Stimulated activated CD8-positive, alpha-beta memory T cell treated with anti-CD3 and anti-CD28 coated beads, Interleukin-7, amount 100 ng/mL, for 24 hours (primary cell): ENCODE data around the gene ART3.

Source experiments
- DNase-seq: peaks from one replicate; pipeline ENCODE4 v3.0.0-alpha.2; 2020; ENCODE audit warnings: low read depth

ART3 gene

DNA sequence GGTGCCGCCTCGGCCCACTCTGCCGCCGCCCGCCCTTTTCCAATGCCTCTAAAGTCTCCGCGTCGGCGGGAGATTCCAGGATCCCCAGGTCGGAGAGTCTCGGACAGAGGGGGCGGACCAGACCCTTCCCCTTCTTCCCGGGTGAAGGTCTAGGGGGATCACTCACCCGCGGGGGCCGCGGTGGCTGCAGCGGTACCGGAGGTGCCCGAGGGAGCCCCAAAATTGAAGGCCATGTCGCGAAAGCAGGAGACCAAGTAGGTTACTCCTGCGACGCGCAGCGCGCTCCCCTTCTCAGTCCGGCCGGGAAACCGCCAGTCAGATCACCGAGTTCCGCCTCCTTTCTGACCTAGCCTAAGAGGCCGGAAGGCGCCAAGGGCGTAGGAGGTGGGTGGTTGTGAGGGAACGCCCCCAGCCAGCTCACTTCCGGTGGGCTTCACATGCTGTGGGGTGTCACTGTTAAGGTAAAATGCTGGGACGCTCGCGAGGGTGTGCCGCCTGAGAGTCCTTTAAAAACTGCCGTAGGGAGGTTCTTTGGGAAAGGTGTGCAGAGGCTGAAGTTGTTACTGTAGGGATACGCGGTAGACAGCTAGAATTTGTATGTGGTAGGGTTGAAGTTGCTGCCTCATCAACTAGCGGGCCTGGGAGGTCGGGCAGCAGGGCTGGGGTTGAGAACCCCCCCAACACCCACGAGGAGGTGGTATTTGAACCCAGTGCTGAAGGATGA, 73.8 kb downstream of the ART3 start, which contains the start of gene NUP54:
Gene NUP54, minus strand, starts transcription at position 256 of the 724 bp plus-strand sequence. Its CDS starts 23 bp downstream, at position 233.
- peak; percentile 92 for DNase-seq

DNA sequence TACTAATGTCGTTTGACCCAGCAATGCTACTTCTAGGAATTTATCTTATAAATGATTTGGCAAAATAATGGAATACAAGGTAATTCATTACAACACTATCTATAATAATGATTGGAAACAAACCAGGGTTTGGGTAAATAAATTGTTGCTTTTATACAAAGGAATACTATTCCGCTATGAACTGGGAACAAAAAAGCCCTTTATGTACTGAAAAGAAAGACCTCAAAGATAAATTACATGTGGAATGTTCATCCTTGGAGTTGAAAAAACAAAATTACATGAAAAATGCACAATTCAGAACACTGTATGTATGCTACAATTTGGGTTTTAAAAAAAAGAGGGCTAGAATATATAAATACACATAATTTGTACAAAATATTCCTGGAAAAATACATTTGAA, 78.8 kb downstream of the ART3 start:
- no peak for DNase-seq

DNA sequence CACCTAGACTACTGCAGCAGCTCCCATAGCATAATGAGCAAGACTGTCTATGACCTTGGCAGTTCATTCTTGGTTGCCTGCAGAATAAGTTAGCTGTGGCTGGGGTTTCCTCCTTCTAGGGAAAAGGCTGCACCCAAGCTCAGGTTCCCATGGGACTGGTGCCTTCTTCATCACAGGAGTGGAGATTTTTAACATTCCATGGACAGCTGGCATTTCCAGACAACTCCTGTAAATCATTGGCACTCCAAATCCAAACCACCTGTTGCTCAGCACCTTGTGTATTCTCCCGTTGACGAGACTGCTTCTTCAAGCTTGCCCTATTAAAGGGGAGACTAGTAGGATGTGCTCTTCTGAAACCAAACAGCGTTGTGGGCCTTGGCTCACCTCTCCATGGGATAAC, 81.5 kb downstream of the ART3 start:
- DNase-seq, result no peak

DNA sequence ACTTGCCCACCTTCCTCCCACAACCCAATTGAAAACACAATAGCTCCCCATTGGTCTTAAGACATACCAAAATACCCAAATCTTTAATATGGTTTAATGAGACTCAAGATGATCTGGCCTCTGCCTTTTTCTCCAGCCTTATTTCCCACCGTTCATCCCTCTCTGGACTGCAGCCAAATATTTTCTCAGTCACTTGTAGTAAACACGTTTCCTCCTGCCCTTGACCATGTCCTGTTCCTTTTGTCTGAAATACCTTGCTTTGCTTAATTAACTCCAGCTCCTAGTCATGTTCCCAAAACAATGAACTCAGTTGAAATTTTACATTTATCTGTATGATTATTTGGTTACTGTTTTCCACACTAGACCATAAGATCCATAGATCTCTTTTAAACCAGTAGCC, 82.1 kb downstream of the ART3 start:
- no peak for DNase-seq

DNA sequence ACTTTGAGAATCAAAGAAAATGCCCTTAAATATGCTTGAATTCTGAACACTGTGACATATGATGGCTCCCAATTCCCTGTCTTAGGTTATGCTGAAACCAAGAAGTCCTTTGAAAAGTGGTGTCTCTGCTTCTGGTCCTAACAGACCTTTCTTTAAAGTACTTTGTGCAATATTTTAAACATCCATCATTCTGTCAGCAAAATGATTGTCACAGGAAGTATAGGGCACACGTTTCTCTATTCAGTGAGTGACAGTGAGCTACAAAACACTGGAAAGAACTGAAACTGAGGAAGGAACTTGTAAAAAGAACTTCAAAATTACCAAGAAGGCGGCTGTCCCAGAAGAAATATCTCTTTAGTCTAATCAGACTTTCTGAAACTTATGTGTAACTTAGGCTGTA, 85.8 kb downstream of the ART3 start:
- DNase-seq, result no peak
